Keratinocyte (primary cell): Measurements from ENCODE around the gene ERBB3. TPM values are rescaled to one million over a fixed set of nuclear protein-coding genes. Genes with fewer than 3 reads are reported as not detected.

ENCODE experiments used
- DNase-seq: peaks from one replicate; pipeline ENCODE4 v3.0.0-alpha.2; 2011; ENCODE audit warnings: low read depth, missing footprints, low spot score
- FAIRE-seq: peaks from 2 replicates; lab custom pipeline; 2011; peaks lifted over from hg19 to GRCh38; lab: Jason Lieb, UNC
- H2AFZ ChIP-seq: 2 replicates; pipeline ENCODE4 v1.6.0; 2012; ENCODE audit warnings: low read length, control low read depth, inconsistent platforms; ENCODE audit not compliant: control insufficient read depth
- H3K27ac ChIP-seq: 2 replicates; pipeline ENCODE4 v1.5.1; 2011; ENCODE audit warnings: low read length; ENCODE audit not compliant: control insufficient read depth, insufficient read depth
- H3K27me3 ChIP-seq: 3 replicates; pipeline ENCODE4 v1.6.0; 2011; ENCODE audit warnings: low read length; ENCODE audit not compliant: control insufficient read depth, insufficient read depth; ENCODE audit errors: extremely low read depth
- H3K36me3 ChIP-seq, 2 experiments: 2 replicates in 1 of 2; 3 replicates in 1 of 2; pipeline ENCODE4 v1.5.1; 2011; ENCODE audit warnings: low read length in 2 of 2, mild to moderate bottlenecking in 1 of 2; ENCODE audit not compliant: control insufficient read depth in 2 of 2, insufficient read depth in 2 of 2; ENCODE audit errors: extremely low read depth in 1 of 2
- H3K4me1 ChIP-seq: 3 replicates; pipeline ENCODE4 v1.5.1; 2011; ENCODE audit warnings: low read length; ENCODE audit not compliant: control insufficient read depth, insufficient read depth; ENCODE audit errors: extremely low read depth
- H3K4me2 ChIP-seq: 3 replicates; pipeline ENCODE4 v1.6.0; 2011; ENCODE audit warnings: low read depth, low read length; ENCODE audit not compliant: control insufficient read depth, insufficient read depth; ENCODE audit errors: extremely low read depth
- H3K4me3 ChIP-seq, 3 experiments: fragments of 200-600 bp in 1 of 3; sonication (generic) in 1 of 3; 2 replicates in 2 of 3; 3 replicates in 1 of 3; pipeline ENCODE4 v1.5.1; 2011 to 2016; ENCODE audit warnings: low read length in 3 of 3, mild to moderate bottlenecking in 3 of 3, control low read depth in 2 of 3, inconsistent platforms in 1 of 3, low read depth in 1 of 3, mixed read lengths in 1 of 3, mixed run types in 1 of 3, moderate library complexity in 1 of 3; ENCODE audit not compliant: control insufficient read depth in 2 of 3, insufficient read depth in 2 of 3; ENCODE audit errors: extremely low read depth in 1 of 3
- H3K79me2 ChIP-seq: 2 replicates; pipeline ENCODE4 v1.6.0; 2012; ENCODE audit warnings: low read length; ENCODE audit not compliant: control insufficient read depth, insufficient read depth
- H3K9ac ChIP-seq: 3 replicates; pipeline ENCODE4 v1.6.0; 2011; ENCODE audit warnings: low read length; ENCODE audit not compliant: control insufficient read depth, insufficient read depth; ENCODE audit errors: extremely low read depth
- H3K9me1 ChIP-seq: 3 replicates; pipeline ENCODE4 v1.6.0; 2011; ENCODE audit warnings: low read length; ENCODE audit not compliant: control insufficient read depth, insufficient read depth; ENCODE audit errors: extremely low read depth
- H3K9me3 ChIP-seq: 2 replicates; pipeline ENCODE4 v1.5.1; 2012; ENCODE audit warnings: low read depth, low read length; ENCODE audit not compliant: control insufficient read depth
- H4K20me1 ChIP-seq: 3 replicates; pipeline ENCODE4 v1.6.0; 2011; ENCODE audit warnings: low read length; ENCODE audit not compliant: control insufficient read depth, insufficient read depth; ENCODE audit errors: extremely low read depth
- EZH2 ChIP-seq: IDR thresholded peaks from one replicate; pipeline ENCODE4 v1.6.1; 2012; ENCODE audit warnings: inconsistent platforms, mild to moderate bottlenecking, low read length, moderate library complexity
- dilution Hi-C: fragments of 300-500 bp; cut with MboI; formaldehyde crosslinking; loops from one replicate; pipeline ENCODE4 v1.7.0; 2020; ENCODE audit warnings: low sequenced_read_pairs; ENCODE audit not compliant: extremely low pct_ligation_motif_present
- polyA plus RNA-seq, 5 experiments: library from polyadenylated mRNA; depleted of rRNA in 3 of 5; stranded (reverse) in 3 of 5; stranded (forward) in 1 of 5; unstranded in 1 of 5; fragments of >200 nt; gene quantifications; 1 replicate in 1 of 5; 2 replicates in 3 of 5; 3 replicates in 1 of 5; pipeline versions ENCODE4 v1.2.1 to v1.2.3, GENCODE V29; 2011 to 2012; ENCODE audit warnings: missing spikeins in 2 of 5, low read depth in 1 of 5, low replicate concordance in 1 of 5
- TF ChIP-seq, protein P1 (sequence below), 3 experiments: IDR thresholded peaks in 1 of 3; conservative IDR thresholded peaks in 1 of 3; optimal IDR thresholded peaks in 1 of 3; 2 replicates in 2 of 3; 3 replicates in 1 of 3; pipeline versions ENCODE3 to v1.5.1; 2011; ENCODE audit warnings: low read length in 3 of 3, mild to moderate bottlenecking in 3 of 3, moderate library complexity in 2 of 3, control low read depth in 1 of 3, inconsistent platforms in 1 of 3; ENCODE audit not compliant: insufficient read depth in 2 of 3; ENCODE audit errors: extremely low read depth in 1 of 3

The ERBB3 gene
- polyA plus RNA-seq, 1 donor (not counting 4 experiments of a cell fraction or from before 2014, with no cell fraction given) = 16.4 TPM

DNA sequence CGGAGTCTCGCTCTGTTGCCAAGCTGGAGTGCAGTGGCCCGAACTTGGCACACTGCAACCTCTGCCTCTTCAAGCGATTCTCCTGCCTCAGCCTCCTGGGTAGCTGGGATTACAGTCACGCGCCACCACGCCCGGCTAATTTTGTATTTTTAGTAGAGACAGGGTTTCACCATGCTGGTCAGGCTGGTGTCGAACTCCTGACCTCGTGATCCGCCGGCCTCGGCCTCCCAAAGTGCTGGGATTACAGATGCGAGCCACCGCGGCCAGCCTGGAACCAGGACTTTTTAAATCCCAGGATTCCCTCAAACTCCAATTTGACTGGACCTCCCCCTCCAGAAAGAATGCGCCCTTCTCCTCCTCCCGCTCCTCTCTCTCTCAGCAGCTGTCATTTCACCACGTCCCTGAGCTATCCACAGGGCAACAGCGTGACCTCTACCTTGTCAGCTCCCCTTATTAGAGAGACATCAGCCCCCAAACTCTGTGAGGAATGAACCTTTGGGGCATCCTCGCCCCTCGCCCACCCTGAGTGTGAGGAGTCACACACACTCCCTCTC is 50.1 kb downstream of the ERBB3 start:
- FAIRE-seq = no peak
- Histone ChIP-seq H3K36me3 (peaks cover 32 to 36% of the 10 kb centered on the region in 2 experiments), H4K20me1 (no peaks in the 10 kb centered on the region), H3K4me3 (peak overlapping the region in 1 of 3 experiments; percentile 96), H3K9me1 (no peaks in the 10 kb centered on the region), H3K27me3 (no peaks in the 10 kb centered on the region), H3K79me2 (peaks cover 21% of the 10 kb centered on the region), H2AFZ (no peak overlapping the region), H3K9me3 (no peaks in the 10 kb centered on the region), H3K9ac (no peak overlapping the region), H3K4me2 (peak overlapping the region; percentile 95), H3K27ac (no peak overlapping the region), H3K4me1 (peaks cover 21% of the 10 kb centered on the region)
- DNase-seq = no peak
- dilution Hi-C loops = loop anchor here (10.0 kb wide), 1 partner anchor 45 kb away; no protein-coding TSS in a partner anchor
- TF ChIP-seq EZH2 = no peak
- TF ChIP-seq, protein P1, sequence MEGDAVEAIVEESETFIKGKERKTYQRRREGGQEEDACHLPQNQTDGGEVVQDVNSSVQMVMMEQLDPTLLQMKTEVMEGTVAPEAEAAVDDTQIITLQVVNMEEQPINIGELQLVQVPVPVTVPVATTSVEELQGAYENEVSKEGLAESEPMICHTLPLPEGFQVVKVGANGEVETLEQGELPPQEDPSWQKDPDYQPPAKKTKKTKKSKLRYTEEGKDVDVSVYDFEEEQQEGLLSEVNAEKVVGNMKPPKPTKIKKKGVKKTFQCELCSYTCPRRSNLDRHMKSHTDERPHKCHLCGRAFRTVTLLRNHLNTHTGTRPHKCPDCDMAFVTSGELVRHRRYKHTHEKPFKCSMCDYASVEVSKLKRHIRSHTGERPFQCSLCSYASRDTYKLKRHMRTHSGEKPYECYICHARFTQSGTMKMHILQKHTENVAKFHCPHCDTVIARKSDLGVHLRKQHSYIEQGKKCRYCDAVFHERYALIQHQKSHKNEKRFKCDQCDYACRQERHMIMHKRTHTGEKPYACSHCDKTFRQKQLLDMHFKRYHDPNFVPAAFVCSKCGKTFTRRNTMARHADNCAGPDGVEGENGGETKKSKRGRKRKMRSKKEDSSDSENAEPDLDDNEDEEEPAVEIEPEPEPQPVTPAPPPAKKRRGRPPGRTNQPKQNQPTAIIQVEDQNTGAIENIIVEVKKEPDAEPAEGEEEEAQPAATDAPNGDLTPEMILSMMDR (optimal IDR thresholded peaks at IDR 0.05 in 1 of 3, IDR thresholded peaks at IDR 0.05 in 1 of 3, conservative IDR thresholded peaks at IDR 0.05 in 1 of 3; ENCODE audit: extremely low read depth in 1 of 3, insufficient read depth in 2 of 3, low read length in 3 of 3) = no peak

DNA sequence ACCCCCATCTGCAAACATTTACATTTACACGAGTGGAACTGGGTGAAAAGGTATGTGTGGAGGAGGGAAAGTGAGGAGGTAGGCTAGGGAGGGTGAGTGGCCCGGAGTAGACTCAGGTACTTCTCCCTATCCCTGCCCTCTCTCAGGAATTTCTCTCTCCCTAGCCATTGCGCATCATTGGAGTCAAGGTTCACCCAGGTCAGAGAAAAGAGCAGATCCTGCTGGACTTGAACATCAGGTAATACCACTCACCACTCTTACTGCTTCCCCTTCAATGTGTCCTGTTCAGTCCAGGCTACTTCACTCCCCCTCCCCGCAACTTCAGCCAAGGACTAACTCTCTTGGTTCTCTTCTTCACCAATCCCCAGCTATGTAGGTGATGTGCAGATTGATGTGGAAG is 50.9 kb downstream of the ERBB3 start:
- dilution Hi-C loops = no loop called here
- Histone ChIP-seq H3K27ac (no peak overlapping the region), H3K27me3 (no peaks in the 10 kb centered on the region), H3K9me1 (no peaks in the 10 kb centered on the region), H3K4me1 (peaks cover 20% of the 10 kb centered on the region), H3K36me3 (peaks cover 32 to 36% of the 10 kb centered on the region in 2 experiments), H3K4me2 (no peak overlapping the region), H4K20me1 (no peaks in the 10 kb centered on the region), H2AFZ (no peak overlapping the region), H3K9ac (no peak overlapping the region), H3K9me3 (no peaks in the 10 kb centered on the region), H3K4me3 (no peak overlapping the region), H3K79me2 (peaks cover 21% of the 10 kb centered on the region)
- FAIRE-seq (no peak), DNase-seq (no peak)
- TF ChIP-seq EZH2 = no peak
- TF ChIP-seq, protein P1 (optimal IDR thresholded peaks at IDR 0.05 in 1 of 3, IDR thresholded peaks at IDR 0.05 in 1 of 3, conservative IDR thresholded peaks at IDR 0.05 in 1 of 3; ENCODE audit: extremely low read depth in 1 of 3, insufficient read depth in 2 of 3, low read length in 3 of 3) = no peak
